Thyroid gland (tissue), 4 donors: ENCODE results near the gene P4HA2. TPM values are rescaled to one million over a fixed set of nuclear protein-coding genes. Genes with fewer than 3 reads are reported as not detected.

Experiments
- DNase-seq, 2 donors: peaks; one replicate each; pipeline ENCODE4 v3.0.0-alpha.2; 2019
- H3K27ac ChIP-seq, 3 donors: fragments of 200-600 bp; sonication (generic); 1 replicate in 2 of 3; 2 replicates in 1 of 3; pipeline ENCODE4 v1.5.1; 2016 to 2019; ENCODE audit warnings: mild to moderate bottlenecking in 1 of 3, moderate library complexity in 1 of 3
- H3K27me3 ChIP-seq: fragments of 200-600 bp; sonication (generic); one replicate; pipeline ENCODE4 v1.5.1; 2019
- H3K36me3 ChIP-seq, 2 donors: fragments of 200-600 bp; sonication (generic); one replicate each; pipeline ENCODE4 v1.5.1; 2016 to 2019
- H3K4me1 ChIP-seq, 2 donors: fragments of 200-600 bp; sonication (generic); one replicate each; pipeline ENCODE4 v1.5.1; 2017 to 2019
- H3K4me3 ChIP-seq, 3 donors: fragments of 200-600 bp; sonication (generic); replicated peaks in 1 of 3; 1 replicate in 2 of 3; 2 replicates in 1 of 3; pipeline ENCODE4 v1.5.1; 2016; ENCODE audit warnings: mild to moderate bottlenecking in 1 of 3
- H3K9me3 ChIP-seq: fragments of 200-600 bp; sonication (generic); one replicate; pipeline ENCODE4 v1.5.1; 2017
- CTCF ChIP-seq, 6 experiments: fragments of 200-600 bp in 3 of 6; fragments of 450-650 bp in 3 of 6; sonication (generic) in 3 of 6; IDR thresholded peaks; one replicate each; pipeline ENCODE4 v1.5.1; 2016 to 2019; ENCODE audit warnings: antibody characterized with exemption in 6 of 6, mild to moderate bottlenecking in 2 of 6, inconsistent platforms in 1 of 6, moderate library complexity in 1 of 6
- POLR2A ChIP-seq, 2 donors: fragments of 450-650 bp; IDR thresholded peaks; one replicate each; pipeline ENCODE4 v1.6.1; 2017; ENCODE audit warnings: antibody characterized with exemption in 2 of 2, mild to moderate bottlenecking in 2 of 2, moderate library complexity in 1 of 2
- WGBS, 2 donors: methylation state at CpG; one replicate each; pipeline ENCODE4 v1.1.5; 2017; 5-methylcytosine and 5-hydroxymethylcytosine counted together
- intact Hi-C: fragments of 100-400 bp; cut with DNase I; formaldehyde crosslinking; loops from one replicate; pipeline ENCODE4 v1.15.1; 2023
- total RNA-seq, 4 donors: library from RNA; depleted of rRNA; stranded (reverse); fragments of >200 nt; gene quantifications; one replicate each; pipeline ENCODE4 v1.2.3, GENCODE V29; 2016

P4HA2 gene
- total RNA-seq, 4 donors from 2014 or later = 21.3 to 32.0 (median 29.6) TPM

GRCh38 chr5:132205385-132206125, 22.1 kb downstream of the P4HA2 start:
- Histone ChIP-seq H3K4me1 (no peaks in the 10 kb centered on the region), H3K36me3 (peaks cover 15 to 21% of the 10 kb centered on the region in 2 donors), H3K27ac (no peak overlapping the region), H3K27me3 (no peaks in the 10 kb centered on the region), H3K4me3 (no peak overlapping the region), H3K9me3 (no peaks in the 10 kb centered on the region)
- intact Hi-C loops = no loop called here
- WGBS, 2 donors = 80 to 83% methylated on average over 5 of the region's 5 CpGs
- no peak for TF ChIP-seq CTCF (IDR thresholded peaks at IDR 0.05)
- TF ChIP-seq POLR2A (IDR thresholded peaks at IDR 0.05) = no peak
- DNase-seq = no peak

GRCh38 chr5:132204371-132205135, 23.1 kb downstream of the P4HA2 start:
- 95 to 96% methylated on average over 7 of the region's 7 CpGs for WGBS, 2 donors
- Histone ChIP-seq H3K36me3 (peaks cover 17 to 24% of the 10 kb centered on the region in 2 donors), H3K9me3 (no peaks in the 10 kb centered on the region), H3K27ac (no peak overlapping the region), H3K4me3 (no peak overlapping the region), H3K4me1 (no peaks in the 10 kb centered on the region), H3K27me3 (no peaks in the 10 kb centered on the region)
- intact Hi-C loops = no loop called here
- TF ChIP-seq POLR2A (IDR thresholded peaks at IDR 0.05) (no peak), CTCF (IDR thresholded peaks at IDR 0.05) (no peak)
- no peak for DNase-seq

GRCh38 chr5:132203916-132204315, 23.7 kb downstream of the P4HA2 start:
- no peak overlapping the region for H3K27ac ChIP-seq
- no peaks in the 10 kb centered on the region for H3K9me3 ChIP-seq
- intact Hi-C loops = no loop called here
- TF ChIP-seq CTCF (IDR thresholded peaks at IDR 0.05) = no peak
- TF ChIP-seq POLR2A (IDR thresholded peaks at IDR 0.05) = no peak
- DNase-seq = no peak
- 95 to 96% methylated on average over 6 of the region's 6 CpGs for WGBS, 2 donors
- H3K36me3 ChIP-seq = peaks cover 17 to 27% of the 10 kb centered on the region in 2 donors
- H3K4me3 ChIP-seq = no peak overlapping the region
- H3K27me3 ChIP-seq = no peaks in the 10 kb centered on the region
- no peaks in the 10 kb centered on the region for H3K4me1 ChIP-seq

- no peak for DNase-seq
- Histone ChIP-seq H3K4me1 (no peaks in the 10 kb centered on the region), H3K4me3 (no peak overlapping the region), H3K27me3 (no peaks in the 10 kb centered on the region), H3K9me3 (no peaks in the 10 kb centered on the region), H3K36me3 (peaks cover 17 to 26% of the 10 kb centered on the region in 2 donors), H3K27ac (no peak overlapping the region)
- TF ChIP-seq CTCF (IDR thresholded peaks at IDR 0.05) (no peak), POLR2A (IDR thresholded peaks at IDR 0.05) (no peak)
- intact Hi-C loops = no loop called here
- 93 to 97% methylated on average over 4 of the region's 4 CpGs for WGBS, 2 donors
These were observed 24.2 kb downstream of the P4HA2 start for GRCh38 chr5:132203464-132203818.
